CD14-positive monocyte (primary cell): ENCODE results near the gene GOLPH3. TPM values are rescaled to one million over a fixed set of nuclear protein-coding genes. Genes with fewer than 3 reads are reported as not detected.
"Not testable (repeated sequence)": the region's sequence is repeated elsewhere in the genome, so short reads cannot be mapped to it uniquely, and the experiment has no call there.

Source experiments
- DNase-seq, 3 donors: peaks; one replicate each; pipeline ENCODE4 v3.0.0-alpha.2; 2011 to 2022
- H2AFZ ChIP-seq: 2 replicates; pipeline ENCODE4 v1.6.0; 2012; ENCODE audit warnings: mild to moderate bottlenecking, low read depth, low read length, inconsistent platforms; ENCODE audit not compliant: insufficient read depth, poor library complexity, severe bottlenecking
- H3K27ac ChIP-seq, 2 donors: 1 replicate in 1 of 2; 2 replicates in 1 of 2; pipeline ENCODE4 v1.5.1; 2012 to 2013; ENCODE audit warnings: low read length in 2 of 2, control low read depth in 1 of 2, inconsistent platforms in 1 of 2, low read depth in 1 of 2, mild to moderate bottlenecking in 1 of 2
- H3K27me3 ChIP-seq, 2 donors: one replicate each; pipeline versions ENCODE4 v1.6.0 to v1.6.1; 2011 to 2013; ENCODE audit warnings: low read length in 2 of 2; ENCODE audit not compliant: control insufficient read depth in 2 of 2, insufficient read depth in 2 of 2
- H3K36me3 ChIP-seq, 2 donors: replicated peaks in 1 of 2; 1 replicate in 1 of 2; 2 replicates in 1 of 2; pipeline versions ENCODE4 v1.5.1 to v1.6.1; 2012 to 2013; ENCODE audit warnings: low read length in 2 of 2, control low read depth in 1 of 2, inconsistent platforms in 1 of 2, mild to moderate bottlenecking in 1 of 2; ENCODE audit not compliant: insufficient read depth in 2 of 2, control insufficient read depth in 1 of 2
- H3K4me1 ChIP-seq, 2 donors: 1 replicate in 1 of 2; 2 replicates in 1 of 2; pipeline versions ENCODE4 v1.5.1 to v1.6.1; 2012 to 2013; ENCODE audit warnings: low read length in 2 of 2, control low read depth in 1 of 2, inconsistent platforms in 1 of 2, mild to moderate bottlenecking in 1 of 2, moderate library complexity in 1 of 2; ENCODE audit not compliant: insufficient read depth in 2 of 2, control insufficient read depth in 1 of 2
- H3K4me2 ChIP-seq: replicated peaks from 2 replicates; pipeline ENCODE3; 2012; ENCODE audit warnings: low read length, moderate library complexity, mild to moderate bottlenecking; ENCODE audit not compliant: poor library complexity, severe bottlenecking; ENCODE audit errors: extremely low read depth
- H3K4me3 ChIP-seq, 3 experiments: fragments of 200-600 bp in 1 of 3; sonication (generic) in 1 of 3; replicated peaks in 1 of 3; 1 replicate in 2 of 3; 2 replicates in 1 of 3; pipeline ENCODE4 v1.5.1; 2011 to 2013; ENCODE audit warnings: low read length in 3 of 3, mild to moderate bottlenecking in 3 of 3, control low read depth in 2 of 3, low read depth in 2 of 3, inconsistent platforms in 1 of 3, moderate library complexity in 1 of 3
- H3K79me2 ChIP-seq: 2 replicates; pipeline ENCODE4 v1.6.0; 2012; ENCODE audit warnings: mild to moderate bottlenecking, control low read depth, inconsistent platforms, low read length, moderate library complexity; ENCODE audit not compliant: insufficient read depth
- H3K9ac ChIP-seq: 2 replicates; pipeline ENCODE4 v1.6.0; 2017; ENCODE audit warnings: low read length, mild to moderate bottlenecking; ENCODE audit not compliant: insufficient read depth, poor library complexity, severe bottlenecking
- H3K9me3 ChIP-seq, 2 donors: replicated peaks in 1 of 2; 1 replicate in 1 of 2; 2 replicates in 1 of 2; pipeline versions ENCODE4 v1.5.1 to v1.6.1; 2012 to 2013; ENCODE audit warnings: low read length in 2 of 2, control low read depth in 1 of 2; ENCODE audit not compliant: control insufficient read depth in 1 of 2, insufficient read depth in 1 of 2
- H4K20me1 ChIP-seq: 2 replicates; pipeline ENCODE4 v1.6.0; 2012; ENCODE audit warnings: mild to moderate bottlenecking, low read length, control low read depth, moderate library complexity; ENCODE audit not compliant: insufficient read depth
- H3K27ac Mint-ChIP-seq, 7 donors: one replicate each; pipeline ENCODE4 v1.8.0; 2020; ENCODE audit warnings: mild to moderate bottlenecking in 7 of 7, mixed read lengths in 7 of 7, moderate library complexity in 6 of 7, inconsistent platforms in 2 of 7
- H3K27me3 Mint-ChIP-seq, 3 donors: one replicate each; pipeline ENCODE4 v1.8.0; 2021 to 2022; ENCODE audit warnings: low read depth in 3 of 3, mild to moderate bottlenecking in 3 of 3, mixed read lengths in 3 of 3, moderate library complexity in 3 of 3, inconsistent platforms in 1 of 3
- H3K36me3 Mint-ChIP-seq, 2 donors: one replicate each; pipeline ENCODE4 v1.8.0; 2020; ENCODE audit warnings: mixed read lengths in 2 of 2, inconsistent platforms in 1 of 2, mild to moderate bottlenecking in 1 of 2
- H3K4me1 Mint-ChIP-seq: one replicate; pipeline ENCODE4 v1.8.0; 2020; ENCODE audit warnings: mild to moderate bottlenecking, mixed read lengths
- H3K4me3 Mint-ChIP-seq, 2 donors: one replicate each; pipeline ENCODE4 v1.8.0; 2020; ENCODE audit warnings: mild to moderate bottlenecking in 2 of 2, mixed read lengths in 2 of 2, moderate library complexity in 1 of 2
- H3K9me3 Mint-ChIP-seq, 7 donors: one replicate each; pipeline ENCODE4 v1.8.0; 2020 to 2022; ENCODE audit warnings: mixed read lengths in 7 of 7, mild to moderate bottlenecking in 6 of 7, moderate library complexity in 6 of 7, inconsistent platforms in 2 of 7
- WGBS: methylation state at CpG from one replicate; pipeline ENCODE4 v1.1.5; 2013; ENCODE audit warnings: missing lambda C conversion rate; ENCODE audit not compliant: insufficient coverage; 5-methylcytosine and 5-hydroxymethylcytosine counted together
- intact Hi-C, 2 donors: fragments of 100-400 bp; cut with micrococcal nuclease; formaldehyde crosslinking; loops; one replicate each; pipeline versions ENCODE4 v1.15.0 to v1.15.1; 2023
- polyA plus RNA-seq, 3 donors: library from polyadenylated mRNA; depleted of rRNA in 1 of 3; unstranded in 2 of 3; stranded (reverse) in 1 of 3; fragments of 300-500 nt in 2 of 3; fragments of >200 nt in 1 of 3; fragmentation: Illumina TruSeq in 2 of 3; gene quantifications; 1 replicate in 2 of 3; 2 replicates in 1 of 3; pipeline ENCODE4 v1.2.3, GENCODE V29; 2012 to 2021
- TF ChIP-seq, protein P1 (sequence below): fragments of 200-600 bp; IDR thresholded peaks from one replicate; pipeline ENCODE4 v1.8.0; 2022; ENCODE audit warnings: antibody characterized with exemption, mild to moderate bottlenecking

Gene GOLPH3
- polyA plus RNA-seq, 3 donors, result 25.1 to 108 (median 105) TPM

GRCh38 chr5:32210151-32210550 is 36.0 kb upstream of the GOLPH3 start:
- peak overlapping the region in 6 of 7 donors; percentile 77 to 92 (median 82) for H3K27ac Mint-ChIP-seq

GRCh38 chr5:32208837-32209236 is 34.7 kb upstream of the GOLPH3 start:
- H3K4me3 Mint-ChIP-seq, H3K36me3 Mint-ChIP-seq, H3K36me3 ChIP-seq, H3K9me3 Mint-ChIP-seq, DNase-seq, H4K20me1 ChIP-seq, H3K4me2 ChIP-seq, H3K4me3 ChIP-seq, H3K9me3 ChIP-seq, H3K27me3 ChIP-seq, H2AFZ ChIP-seq, intact Hi-C loops, H3K27me3 Mint-ChIP-seq, H3K79me2 ChIP-seq, H3K27ac ChIP-seq, H3K9ac ChIP-seq, H3K27ac Mint-ChIP-seq: not testable (repeated sequence)
- H3K4me1 ChIP-seq, result peaks cover 29 to 37% of the 10 kb centered on the region in 2 donors
- peaks cover 32% of the 10 kb centered on the region for H3K4me1 Mint-ChIP-seq
- no CpG with 5 or more reads among the region's 31 CpGs for WGBS

More at GRCh38 chr5:32210151-32210550, 36.0 kb upstream of the GOLPH3 start:
- no peaks in the 10 kb centered on the region for H3K79me2 ChIP-seq
- H3K4me1 ChIP-seq, result peaks cover 29 to 34% of the 10 kb centered on the region in 2 donors
- no peak for DNase-seq
- no peak overlapping the region for H2AFZ ChIP-seq
- H3K9ac ChIP-seq, result no peak overlapping the region
- Mint-ChIP-seq H3K36me3 (peaks cover 0 to 4% of the 10 kb centered on the region in 2 donors), H3K27me3 (no peaks in the 10 kb centered on the region), H3K9me3 (peaks cover 0 to 4% (median 2%) of the 10 kb centered on the region in 7 donors), H3K4me3 (no peak overlapping the region), H3K4me1 (peaks cover 32% of the 10 kb centered on the region)
- H3K9me3 ChIP-seq, result no peaks in the 10 kb centered on the region
- 83% methylated on average over 1 of the region's 3 CpGs for WGBS
- intact Hi-C loops, result no loop called here
- TF ChIP-seq, protein P1, sequence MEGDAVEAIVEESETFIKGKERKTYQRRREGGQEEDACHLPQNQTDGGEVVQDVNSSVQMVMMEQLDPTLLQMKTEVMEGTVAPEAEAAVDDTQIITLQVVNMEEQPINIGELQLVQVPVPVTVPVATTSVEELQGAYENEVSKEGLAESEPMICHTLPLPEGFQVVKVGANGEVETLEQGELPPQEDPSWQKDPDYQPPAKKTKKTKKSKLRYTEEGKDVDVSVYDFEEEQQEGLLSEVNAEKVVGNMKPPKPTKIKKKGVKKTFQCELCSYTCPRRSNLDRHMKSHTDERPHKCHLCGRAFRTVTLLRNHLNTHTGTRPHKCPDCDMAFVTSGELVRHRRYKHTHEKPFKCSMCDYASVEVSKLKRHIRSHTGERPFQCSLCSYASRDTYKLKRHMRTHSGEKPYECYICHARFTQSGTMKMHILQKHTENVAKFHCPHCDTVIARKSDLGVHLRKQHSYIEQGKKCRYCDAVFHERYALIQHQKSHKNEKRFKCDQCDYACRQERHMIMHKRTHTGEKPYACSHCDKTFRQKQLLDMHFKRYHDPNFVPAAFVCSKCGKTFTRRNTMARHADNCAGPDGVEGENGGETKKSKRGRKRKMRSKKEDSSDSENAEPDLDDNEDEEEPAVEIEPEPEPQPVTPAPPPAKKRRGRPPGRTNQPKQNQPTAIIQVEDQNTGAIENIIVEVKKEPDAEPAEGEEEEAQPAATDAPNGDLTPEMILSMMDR, result no peak
- no peak overlapping the region for H3K4me2 ChIP-seq
- no peaks in the 10 kb centered on the region for H4K20me1 ChIP-seq
- no peak overlapping the region for H3K4me3 ChIP-seq
- peak overlapping the region in 1 of 2 donors; percentile 94 for H3K27ac ChIP-seq
- no peaks in the 10 kb centered on the region for H3K27me3 ChIP-seq
- no peaks in the 10 kb centered on the region for H3K36me3 ChIP-seq
